ENCODE measurements around the gene LSG1. TPM values are rescaled to one million over a fixed set of nuclear protein-coding genes. Genes with fewer than 3 reads are reported as not detected.

Gene LSG1
- total RNA-seq, 1 donor from 2014 or later, result 26.1 TPM

- TF ChIP-seq CTCF (IDR thresholded peaks at IDR 0.05; ENCODE audit: insufficient read depth, low read length, poor library complexity, severe bottlenecking), result no peak
- Histone ChIP-seq H3K36me3 (ENCODE audit: control insufficient read depth, insufficient read depth, low read length) (no peaks in the 10 kb centered on the region), H3K27me3 (ENCODE audit: control insufficient read depth, insufficient read depth, low read length) (peaks cover 9% of the 10 kb centered on the region), H3K4me3 (ENCODE audit: low read depth, low read length) (peak overlapping the region; percentile 53)
- DNase-seq (ENCODE audit: low read depth), result no peak
Measured at GRCh38 chr3:194686414-194686815, 14.4 kb upstream of the LSG1 start.

GRCh38 chr3:194685718-194686413 lies 13.9 kb upstream of the LSG1 start, which contains the start of gene FAM43A:
Gene FAM43A, plus strand, starts transcription at chr3:194685883. Its CDS starts 944 bp downstream, at chr3:194686827.
- Histone ChIP-seq H3K36me3 (ENCODE audit: control insufficient read depth, insufficient read depth, low read length) (no peaks in the 10 kb centered on the region), H3K27me3 (ENCODE audit: control insufficient read depth, insufficient read depth, low read length) (peaks cover 9% of the 10 kb centered on the region), H3K4me3 (ENCODE audit: low read depth, low read length) (peak within 1 kb of the TSS; percentile 53)
- peak; percentile 43 for TF ChIP-seq CTCF (IDR thresholded peaks at IDR 0.05; ENCODE audit: insufficient read depth, low read length, poor library complexity, severe bottlenecking)
- no peak for DNase-seq (ENCODE audit: low read depth)

- Histone ChIP-seq H3K4me3 (ENCODE audit: low read depth, low read length) (peak overlapping the region; percentile 53), H3K36me3 (ENCODE audit: control insufficient read depth, insufficient read depth, low read length) (no peaks in the 10 kb centered on the region), H3K27me3 (ENCODE audit: control insufficient read depth, insufficient read depth, low read length) (peaks cover 9% of the 10 kb centered on the region)
- DNase-seq (ENCODE audit: low read depth), result no peak
- TF ChIP-seq CTCF (IDR thresholded peaks at IDR 0.05; ENCODE audit: insufficient read depth, low read length, poor library complexity, severe bottlenecking), result no peak
Measured at GRCh38 chr3:194685065-194685717, 13.2 kb upstream of the LSG1 start.

GRCh38 chr3:194683380-194683779 lies 11.4 kb upstream of the LSG1 start:
- no peaks in the 10 kb centered on the region for H3K36me3 ChIP-seq (ENCODE audit: control insufficient read depth, insufficient read depth, low read length)
- no peak for TF ChIP-seq CTCF (IDR thresholded peaks at IDR 0.05; ENCODE audit: insufficient read depth, low read length, poor library complexity, severe bottlenecking)

GRCh38 chr3:194682694-194683310 lies 10.8 kb upstream of the LSG1 start:
- no peak for DNase-seq (ENCODE audit: low read depth)
- TF ChIP-seq CTCF (IDR thresholded peaks at IDR 0.05; ENCODE audit: insufficient read depth, low read length, poor library complexity, severe bottlenecking), result peak; percentile 80
- peaks cover 9% of the 10 kb centered on the region for H3K27me3 ChIP-seq (ENCODE audit: control insufficient read depth, insufficient read depth, low read length)
- no peak overlapping the region for H3K4me3 ChIP-seq (ENCODE audit: low read depth, low read length)
- H3K36me3 ChIP-seq (ENCODE audit: control insufficient read depth, insufficient read depth, low read length), result no peaks in the 10 kb centered on the region

More at GRCh38 chr3:194683380-194683779, 11.4 kb upstream of the LSG1 start:
- DNase-seq (ENCODE audit: low read depth), result no peak
- Histone ChIP-seq H3K4me3 (ENCODE audit: low read depth, low read length) (no peak overlapping the region), H3K27me3 (ENCODE audit: control insufficient read depth, insufficient read depth, low read length) (peaks cover 9% of the 10 kb centered on the region)

Measured in kidney epithelial cell (primary cell).